HG02840 (cell line): ENCODE measurements around the gene PM20D1.
"Not testable (repeated sequence)": the region's sequence is repeated elsewhere in the genome, so short reads cannot be mapped to it uniquely, and the experiment has no call there.

Experiments used
- ATAC-seq: cut with Tn5 transposase; IDR thresholded peaks from one replicate; pipeline ENCODE4 v1.9.1; 2021; ENCODE audit warnings: mild to moderate bottlenecking, moderate library complexity, moderate number of reproducible peaks; ENCODE audit not compliant: unreplicated experiment, low FRiP score

The PM20D1 gene, protein sequence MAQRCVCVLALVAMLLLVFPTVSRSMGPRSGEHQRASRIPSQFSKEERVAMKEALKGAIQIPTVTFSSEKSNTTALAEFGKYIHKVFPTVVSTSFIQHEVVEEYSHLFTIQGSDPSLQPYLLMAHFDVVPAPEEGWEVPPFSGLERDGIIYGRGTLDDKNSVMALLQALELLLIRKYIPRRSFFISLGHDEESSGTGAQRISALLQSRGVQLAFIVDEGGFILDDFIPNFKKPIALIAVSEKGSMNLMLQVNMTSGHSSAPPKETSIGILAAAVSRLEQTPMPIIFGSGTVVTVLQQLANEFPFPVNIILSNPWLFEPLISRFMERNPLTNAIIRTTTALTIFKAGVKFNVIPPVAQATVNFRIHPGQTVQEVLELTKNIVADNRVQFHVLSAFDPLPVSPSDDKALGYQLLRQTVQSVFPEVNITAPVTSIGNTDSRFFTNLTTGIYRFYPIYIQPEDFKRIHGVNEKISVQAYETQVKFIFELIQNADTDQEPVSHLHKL

DNA sequence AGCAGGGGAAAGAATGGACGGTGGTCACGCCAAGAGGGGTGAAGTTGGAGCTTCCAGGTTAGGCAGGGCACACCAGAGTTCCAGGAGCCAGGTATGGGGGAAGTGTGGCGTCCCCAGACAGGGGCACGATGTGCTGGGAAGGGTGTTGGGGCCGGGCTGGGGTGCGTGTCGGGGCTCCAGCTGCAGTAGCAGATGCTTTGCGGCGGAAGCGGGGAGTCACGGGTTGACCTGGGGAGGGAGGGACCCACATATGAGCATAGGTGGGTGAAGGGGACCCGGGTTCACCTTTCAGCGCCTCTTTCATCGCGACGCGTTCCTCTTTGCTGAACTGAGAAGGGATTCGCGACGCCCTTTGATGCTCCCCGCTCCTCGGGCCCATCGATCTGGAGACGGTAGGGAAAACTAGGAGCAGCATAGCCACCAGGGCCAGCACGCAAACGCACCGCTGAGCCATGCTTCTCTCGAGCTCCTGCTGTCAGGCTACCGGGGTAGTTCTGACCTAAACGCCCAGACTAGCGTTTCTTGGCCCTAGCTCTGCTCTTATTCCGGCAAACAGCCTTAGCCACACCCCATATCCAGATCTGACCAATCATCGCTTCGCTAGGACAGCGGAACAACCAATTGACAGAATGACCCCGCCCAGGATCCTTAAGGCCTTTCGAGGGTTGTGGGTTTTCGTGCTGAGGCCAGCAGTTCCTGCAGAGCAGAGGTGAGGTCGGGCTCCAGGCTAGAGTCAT lies at the start of gene PM20D1:
Gene PM20D1 (minus strand): TSS at position 514 of the 737 bp plus-strand sequence. CDS start 60 bp downstream, at position 454.
- ATAC-seq, result peak; percentile 89

DNA sequence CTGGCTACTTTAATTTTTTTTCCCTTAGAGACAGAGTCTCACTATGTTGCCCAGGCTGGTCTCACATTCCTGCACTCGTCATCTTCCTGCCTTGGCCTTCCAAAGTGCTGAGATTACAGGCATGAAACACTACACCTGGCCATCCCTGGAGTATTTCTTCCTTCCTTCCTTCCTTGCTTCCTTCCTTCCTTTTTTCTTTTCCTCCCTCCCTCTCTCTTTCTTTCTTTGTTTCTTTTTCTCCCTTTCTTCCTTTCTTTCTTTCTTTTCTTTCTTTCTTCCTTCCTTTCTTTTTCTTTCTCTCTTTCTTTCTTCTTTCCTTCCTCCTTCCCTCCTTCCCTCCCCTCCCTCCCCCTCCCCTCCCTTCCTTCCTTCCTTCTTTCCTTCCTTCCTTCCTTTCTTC lies 46.4 kb upstream of the PM20D1 start:
- ATAC-seq, result no peak

DNA sequence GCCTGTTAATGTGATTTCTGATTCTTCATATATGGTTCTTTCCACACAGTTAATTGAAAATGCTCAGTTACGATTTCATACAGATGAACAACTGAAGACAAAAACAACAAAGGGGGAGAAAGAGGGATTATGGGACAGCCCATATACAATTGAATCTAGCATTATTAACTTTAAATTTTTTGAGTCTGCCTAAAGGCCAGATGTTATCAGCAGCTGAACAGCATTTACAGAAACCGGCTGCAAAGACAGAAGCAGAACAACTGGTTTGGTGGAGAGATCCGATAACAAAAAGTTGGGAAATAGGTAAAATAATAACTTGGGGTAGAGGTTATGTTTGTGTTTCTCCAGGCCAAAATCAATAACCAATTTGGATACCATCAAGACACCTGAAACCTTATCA lies 44.2 kb upstream of the PM20D1 start:
- ATAC-seq, result not testable (repeated sequence)

DNA sequence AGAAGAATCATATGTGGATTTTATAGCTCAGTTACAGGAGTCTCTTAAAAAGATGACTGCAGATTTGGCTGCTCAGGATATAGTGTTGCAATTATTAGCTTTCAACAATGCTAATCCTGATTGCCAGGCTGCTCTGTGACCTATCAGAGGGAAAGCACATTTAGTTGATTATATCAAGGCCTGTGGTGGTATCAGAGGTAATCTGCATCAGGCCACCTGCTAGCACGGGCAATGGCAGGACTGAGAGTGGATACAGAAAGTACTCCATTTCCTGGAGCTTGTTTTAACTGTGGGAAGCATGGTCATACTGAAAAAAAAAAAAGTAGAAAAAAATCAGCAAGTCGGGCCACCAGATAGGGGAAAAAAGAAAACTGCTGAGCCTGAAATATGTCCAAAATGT lies 42.2 kb upstream of the PM20D1 start:
- not testable (repeated sequence) for ATAC-seq

DNA sequence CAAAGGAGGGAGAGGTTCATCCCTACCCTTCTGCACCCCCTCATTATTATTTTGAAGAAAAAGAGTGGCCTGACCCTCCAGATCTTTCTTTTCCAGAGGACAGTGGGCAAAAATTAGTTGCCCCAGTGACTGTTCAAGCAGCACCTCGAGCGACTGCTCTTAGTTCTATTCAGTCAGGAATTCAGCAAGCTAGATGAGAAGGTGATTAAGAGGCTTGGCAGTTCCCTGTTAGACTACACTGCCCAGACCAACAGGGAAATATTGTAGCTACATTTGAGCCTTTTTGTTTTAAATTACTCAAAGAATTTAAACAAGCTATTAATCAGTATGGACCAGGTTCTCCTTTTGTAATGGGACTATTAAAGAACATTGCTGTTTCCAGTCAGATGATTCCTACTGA lies 41.5 kb upstream of the PM20D1 start:
- not testable (repeated sequence) for ATAC-seq

DNA sequence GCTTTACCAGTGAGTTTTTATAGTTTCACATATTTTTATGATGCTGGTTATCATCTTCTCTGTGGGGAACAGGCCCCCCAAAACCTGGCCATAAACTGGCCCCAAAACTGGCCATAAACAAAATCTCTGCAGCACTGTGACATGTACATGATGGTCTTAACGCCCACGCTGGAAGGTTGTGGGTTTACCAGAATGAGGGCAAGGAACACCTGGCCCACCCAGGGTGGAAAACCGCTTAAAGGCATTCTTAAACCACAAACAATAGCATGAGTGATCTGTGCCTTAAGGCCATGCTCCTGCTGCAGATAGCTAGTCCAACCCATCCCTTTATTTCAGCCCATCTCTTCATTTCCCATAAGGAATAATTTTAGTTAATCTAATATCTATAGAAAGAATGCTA lies 40.7 kb upstream of the PM20D1 start:
- ATAC-seq, result not testable (repeated sequence)

DNA sequence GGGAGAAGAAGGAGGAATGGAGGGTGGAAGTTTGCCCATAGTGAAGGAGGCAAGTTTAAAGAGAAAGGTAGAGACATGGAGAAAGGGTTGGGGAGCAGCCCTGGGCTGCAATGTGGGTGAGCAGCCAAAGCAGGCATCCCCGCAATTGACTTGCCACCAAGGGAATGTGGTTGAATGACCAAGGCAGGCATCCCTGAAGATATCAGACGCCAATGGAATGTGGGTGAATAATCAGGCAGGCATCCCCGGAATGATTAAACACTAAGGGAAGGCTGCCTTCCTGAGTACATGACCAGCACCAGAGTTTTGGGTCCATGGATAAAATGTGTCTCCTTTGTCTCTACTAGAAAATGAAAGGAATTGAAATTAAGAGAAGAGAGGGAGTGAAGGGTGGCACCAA lies 39.8 kb upstream of the PM20D1 start:
- not testable (repeated sequence) for ATAC-seq

DNA sequence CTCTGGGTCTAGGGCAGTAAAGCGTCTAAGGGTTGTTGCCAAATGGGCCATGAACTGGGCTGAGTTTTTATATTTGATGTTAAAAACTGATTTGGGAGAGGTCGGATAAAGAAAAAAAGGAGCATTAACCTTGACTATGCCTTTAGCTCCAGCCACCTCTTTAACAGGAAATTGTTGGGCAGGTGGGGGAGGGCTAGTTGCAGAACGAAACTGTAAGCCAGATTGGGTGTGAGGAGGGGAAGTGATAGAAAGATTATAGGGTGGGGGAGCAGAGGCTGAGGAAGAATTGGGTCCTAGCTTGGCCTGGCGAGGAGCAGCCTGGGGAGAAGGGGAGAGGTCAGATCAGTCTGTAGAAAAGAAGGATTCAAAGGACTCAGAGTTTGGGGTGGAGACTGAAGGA lies 39.1 kb upstream of the PM20D1 start:
- ATAC-seq, result not testable (repeated sequence)

DNA sequence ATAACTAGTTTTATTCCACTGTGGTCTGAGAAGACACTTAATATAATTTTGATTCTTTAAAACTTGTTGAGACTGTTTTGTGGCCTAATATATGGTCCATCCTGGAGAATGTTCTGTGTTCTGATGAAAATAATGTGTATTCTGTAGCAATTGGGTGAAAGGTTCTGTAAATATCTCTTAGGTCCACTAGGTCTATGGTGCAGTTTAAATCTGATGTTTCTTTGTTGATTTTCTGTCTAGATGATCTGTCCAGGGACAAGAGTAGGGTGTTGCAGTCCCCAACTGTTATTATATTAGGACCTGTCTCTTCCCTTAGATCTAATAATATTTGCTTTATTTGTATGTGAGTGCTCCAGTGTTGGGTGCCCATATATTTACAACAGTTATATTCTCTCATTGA lies 33.9 kb upstream of the PM20D1 start:
- ATAC-seq, result no peak

DNA sequence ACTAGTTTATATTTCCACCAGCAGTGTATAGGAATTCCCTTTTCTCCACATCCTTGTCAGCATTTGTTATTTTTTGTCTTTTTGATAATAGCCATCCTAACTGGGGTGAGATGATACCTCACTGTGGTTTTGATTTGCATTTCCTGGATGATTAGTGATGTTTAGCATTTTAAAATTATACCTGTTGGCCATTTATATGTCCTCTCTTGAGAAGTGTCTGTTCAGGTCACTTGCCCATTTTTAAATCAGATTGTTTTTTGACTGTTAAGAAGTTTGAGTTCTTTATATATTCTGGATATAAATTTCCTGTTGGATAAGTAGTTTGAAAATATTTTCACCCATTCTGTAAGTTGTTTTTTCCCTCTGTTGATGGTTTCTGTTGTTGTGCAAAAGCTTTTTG lies 31.0 kb upstream of the PM20D1 start:
- no peak for ATAC-seq

DNA sequence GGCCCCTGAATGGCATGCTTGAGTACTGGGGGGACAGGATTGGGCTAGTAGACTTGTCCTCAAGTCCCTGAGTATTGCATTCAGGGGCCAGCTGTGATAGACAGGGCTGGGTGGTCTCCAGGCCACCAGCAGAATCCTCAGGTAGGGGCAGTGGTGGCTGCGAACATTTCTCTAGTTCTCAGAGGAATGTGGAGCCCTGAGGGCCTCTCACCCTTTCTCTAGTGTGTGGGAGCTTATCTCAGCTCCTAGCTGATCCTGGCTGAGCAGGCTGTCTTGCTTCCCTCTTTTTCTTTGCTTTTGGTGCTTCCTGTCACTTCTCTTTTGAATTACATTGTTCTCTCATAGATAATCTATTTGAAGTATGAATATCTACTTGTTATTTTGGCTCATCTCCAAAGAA lies 30.0 kb upstream of the PM20D1 start:
- no peak for ATAC-seq

DNA sequence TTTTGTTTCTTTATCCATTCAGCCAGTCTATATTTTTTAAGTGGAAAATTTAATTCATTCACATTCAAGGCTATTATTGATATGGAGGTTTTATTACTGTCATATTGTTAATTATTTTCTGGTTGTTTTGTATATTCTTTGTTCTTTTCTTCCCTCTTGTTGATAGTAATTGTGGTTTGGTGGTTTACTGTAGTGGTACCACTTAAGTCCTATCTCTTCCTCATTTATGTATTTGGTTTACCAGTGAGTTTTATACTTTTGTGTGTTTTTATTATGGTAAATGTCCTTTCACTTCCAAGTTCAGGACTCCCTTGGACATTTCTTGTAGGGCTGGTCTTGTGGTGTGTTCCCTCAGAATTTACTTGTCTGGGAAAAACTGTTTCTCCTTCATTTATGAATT lies 28.1 kb upstream of the PM20D1 start:
- no peak for ATAC-seq

DNA sequence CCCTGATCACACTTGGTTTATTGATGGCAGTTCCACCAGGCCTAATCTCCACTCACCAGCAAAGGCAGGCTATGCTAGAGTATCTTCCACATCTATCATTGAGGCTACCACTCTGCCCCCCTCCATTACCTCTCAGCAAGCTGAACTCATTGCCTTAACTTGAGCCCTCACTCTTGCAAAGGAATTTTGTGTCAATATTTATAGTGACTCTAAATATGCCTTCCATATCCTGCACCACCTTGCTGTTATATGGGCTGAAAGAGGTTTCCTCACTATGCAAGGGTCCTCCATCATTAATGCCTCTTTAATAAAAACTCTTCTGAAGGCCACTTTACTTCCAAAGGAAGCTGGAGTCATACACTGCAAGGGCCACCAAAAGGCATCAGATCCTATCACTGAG lies 23.2 kb upstream of the PM20D1 start:
- ATAC-seq, result not testable (repeated sequence)

DNA sequence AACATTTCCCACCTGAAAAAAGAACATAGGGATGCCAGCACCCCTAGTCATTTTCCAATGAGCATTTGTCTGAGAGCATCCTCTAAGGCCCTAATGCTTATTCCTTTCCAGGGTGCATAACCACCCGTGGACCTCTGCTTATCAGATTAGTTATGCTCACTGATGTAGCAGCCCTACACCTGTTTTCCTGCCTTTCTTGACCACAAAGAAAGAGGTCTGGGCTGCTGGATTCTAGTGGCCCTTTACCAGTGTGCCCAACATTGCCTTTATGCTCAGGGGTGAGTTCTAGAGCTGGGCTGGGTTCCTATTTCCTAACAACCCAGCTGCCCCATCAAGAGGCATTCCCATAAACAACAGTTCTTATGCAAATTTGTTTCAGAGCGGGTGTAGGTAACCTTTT lies 20.3 kb upstream of the PM20D1 start:
- no peak for ATAC-seq

DNA sequence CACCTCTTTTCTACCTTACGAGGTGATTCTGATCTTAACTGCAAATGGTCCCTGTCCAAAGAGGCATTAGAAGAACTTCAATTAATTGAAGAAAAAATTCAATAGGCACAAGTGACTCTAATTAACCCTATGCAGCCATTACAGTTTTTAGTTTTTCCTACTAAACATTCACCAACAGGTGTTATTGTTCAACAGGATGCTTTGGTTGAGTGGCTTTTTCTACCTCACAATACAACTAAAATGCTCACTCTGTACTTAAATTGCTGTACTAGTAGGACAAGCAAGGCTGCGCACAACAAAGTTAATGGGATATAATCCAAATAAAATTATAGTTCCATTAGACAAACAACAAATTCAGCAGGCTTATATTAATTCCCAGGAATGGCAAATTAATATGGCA lies 11.6 kb upstream of the PM20D1 start:
- ATAC-seq, result no peak

DNA sequence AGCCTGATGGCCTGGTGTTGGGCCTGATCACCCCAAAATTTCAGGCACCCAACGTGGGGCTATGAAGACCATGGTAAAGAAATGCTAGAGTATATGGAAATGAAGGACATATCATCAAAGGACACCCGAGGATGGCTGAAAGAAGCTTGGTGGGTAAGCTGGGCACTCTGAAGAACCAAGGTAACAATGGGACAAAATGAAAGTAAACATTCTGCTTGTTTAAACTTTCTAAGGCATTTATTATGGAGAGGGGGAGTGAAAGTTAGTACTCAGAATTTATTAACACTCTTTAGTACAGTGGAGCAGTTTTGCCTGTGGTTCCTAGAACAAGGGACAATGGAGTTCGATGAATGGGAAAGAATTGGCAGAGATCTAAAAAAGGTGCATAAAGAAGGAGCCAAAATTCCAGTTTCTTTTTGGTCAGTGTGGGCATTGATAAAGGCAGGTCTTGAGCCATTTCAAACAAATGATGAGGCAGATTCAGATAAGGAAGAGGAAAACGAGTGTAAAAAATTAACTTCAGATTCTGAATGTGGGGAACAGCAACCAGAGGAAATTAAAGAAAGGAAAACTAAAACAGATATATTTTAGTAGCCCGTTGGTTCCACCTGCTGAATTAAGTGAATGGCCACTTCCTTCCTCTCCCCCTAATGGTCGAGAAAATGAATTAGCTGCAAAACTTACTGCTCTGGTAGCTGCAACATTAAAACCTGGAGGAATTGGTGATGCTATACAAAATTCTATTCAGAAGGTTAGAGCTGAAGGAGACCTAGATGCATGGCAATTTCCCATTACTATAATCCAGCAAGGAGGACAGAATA lies 8.4 kb upstream of the PM20D1 start:
- ATAC-seq, result no peak

DNA sequence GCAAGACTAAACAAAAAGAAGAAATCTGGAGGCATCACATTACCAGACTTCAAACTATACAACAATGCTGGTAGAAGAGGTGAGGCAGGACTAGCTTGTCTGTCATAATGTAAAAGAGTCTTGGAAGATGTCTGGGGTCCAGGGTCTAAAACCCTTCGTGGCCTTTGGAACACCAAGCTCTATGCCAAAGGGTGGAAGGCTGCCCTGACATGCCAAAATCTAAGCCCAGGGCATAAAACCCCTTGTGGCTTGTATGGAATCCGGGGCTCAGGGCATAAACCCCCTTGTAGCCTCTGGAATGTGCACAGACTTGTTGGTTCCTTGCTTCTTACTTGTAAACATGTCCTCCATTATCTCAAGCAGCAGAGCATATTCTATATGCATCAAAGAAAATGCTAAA lies 7.6 kb upstream of the PM20D1 start:
- ATAC-seq, result not testable (repeated sequence)

DNA sequence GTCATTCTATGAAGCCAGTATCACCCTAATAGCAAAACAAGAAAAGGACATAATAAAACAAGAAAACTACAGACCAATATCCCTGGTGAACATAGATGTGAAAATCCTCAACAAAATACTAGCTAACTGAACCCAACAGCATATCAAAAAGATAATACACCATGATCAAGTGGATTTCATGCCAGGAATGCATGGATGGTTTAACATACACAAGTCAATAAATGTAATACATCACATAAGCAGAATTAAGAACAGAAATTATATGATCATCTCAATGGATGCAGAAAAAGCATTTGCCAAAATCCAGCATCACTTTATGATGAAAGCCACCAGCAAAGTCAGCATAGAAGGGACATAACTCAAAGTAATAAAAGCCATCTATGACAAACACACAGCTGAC lies 6.5 kb upstream of the PM20D1 start:
- ATAC-seq, result no peak

DNA sequence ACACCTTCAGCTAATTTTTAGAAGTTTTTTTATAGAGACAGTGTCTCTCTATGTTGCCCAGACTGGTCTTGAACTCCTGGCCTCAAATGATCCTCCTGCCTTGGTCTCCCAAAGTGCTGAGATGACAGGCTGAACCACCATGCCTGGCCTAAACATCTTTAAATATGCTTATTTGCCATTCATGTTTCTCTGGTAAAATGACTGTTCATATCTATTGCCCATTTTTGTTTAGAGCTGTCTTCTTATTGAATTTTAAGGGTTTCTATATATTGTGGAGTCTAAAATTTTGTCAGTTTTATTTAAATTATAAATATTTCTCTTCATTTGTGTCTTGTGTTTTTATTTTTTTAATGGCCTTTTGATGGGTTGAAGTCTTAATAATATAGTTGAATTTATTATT lies 3.0 kb upstream of the PM20D1 start:
- no peak for ATAC-seq

DNA sequence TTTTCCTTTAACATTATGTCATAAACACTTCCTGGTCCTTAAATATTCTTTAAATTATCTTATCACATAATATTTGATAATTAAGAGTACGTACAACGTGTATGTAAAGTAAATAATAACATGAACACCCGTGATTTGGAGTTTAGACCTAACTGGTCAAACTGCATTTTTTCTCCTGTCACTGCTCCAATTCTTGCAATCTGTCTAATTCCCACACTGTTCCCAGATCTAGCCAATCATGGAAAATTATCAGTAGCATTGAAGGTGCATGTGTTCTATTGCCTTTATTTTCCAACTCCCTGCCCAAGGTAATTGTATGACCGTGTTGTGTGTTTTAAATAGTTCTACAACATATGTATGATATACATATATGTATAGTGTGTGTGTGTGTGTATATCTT lies 2.1 kb upstream of the PM20D1 start:
- no peak for ATAC-seq
